GM12875 (cell line): ENCODE data around the gene BIRC7.

ENCODE experiments used
- H3K4me3 ChIP-seq: one replicate; pipeline ENCODE4 v1.5.1; 2011; ENCODE audit warnings: low read depth, low read length, control low read depth
- TF ChIP-seq, protein P1 (sequence below): IDR thresholded peaks from 2 replicates; pipeline ENCODE4 v1.5.1; 2011; ENCODE audit warnings: low read depth, mild to moderate bottlenecking, control low read depth, inconsistent platforms, low read length, moderate library complexity, borderline replicate concordance; ENCODE audit not compliant: insufficient read depth

The BIRC7 gene

DNA sequence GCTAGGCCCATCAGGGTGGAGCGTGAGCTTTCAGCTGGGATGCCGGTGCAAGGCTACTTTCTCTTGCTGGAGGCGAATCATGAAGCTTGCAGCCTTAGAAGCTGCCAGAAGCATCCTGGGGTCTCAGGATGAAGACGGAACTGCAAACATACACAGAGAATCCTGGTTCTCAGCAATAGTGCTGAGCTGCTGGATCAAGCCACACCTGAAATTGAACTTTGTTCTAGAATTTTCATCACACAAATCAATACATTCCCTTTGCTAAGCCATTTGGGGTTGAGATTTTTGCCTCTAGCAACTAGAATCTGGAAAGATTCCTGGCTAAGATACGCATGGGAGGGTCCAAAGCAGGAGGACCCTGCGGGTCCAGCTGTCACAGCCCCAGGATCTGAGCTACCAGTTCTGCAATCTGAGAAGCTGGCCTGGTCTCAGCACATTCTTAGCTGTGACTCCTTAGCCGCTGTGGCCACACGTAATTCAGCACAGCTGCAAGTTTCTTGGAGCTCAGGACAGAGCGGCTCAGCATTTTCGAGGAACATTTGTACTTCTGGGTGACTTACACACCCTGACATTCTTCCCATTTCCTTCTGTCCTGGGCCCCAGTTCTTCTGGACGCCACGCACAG lies 30.3 kb downstream of the BIRC7 start:
- no peak overlapping the region for H3K4me3 ChIP-seq
- TF ChIP-seq, protein P1, sequence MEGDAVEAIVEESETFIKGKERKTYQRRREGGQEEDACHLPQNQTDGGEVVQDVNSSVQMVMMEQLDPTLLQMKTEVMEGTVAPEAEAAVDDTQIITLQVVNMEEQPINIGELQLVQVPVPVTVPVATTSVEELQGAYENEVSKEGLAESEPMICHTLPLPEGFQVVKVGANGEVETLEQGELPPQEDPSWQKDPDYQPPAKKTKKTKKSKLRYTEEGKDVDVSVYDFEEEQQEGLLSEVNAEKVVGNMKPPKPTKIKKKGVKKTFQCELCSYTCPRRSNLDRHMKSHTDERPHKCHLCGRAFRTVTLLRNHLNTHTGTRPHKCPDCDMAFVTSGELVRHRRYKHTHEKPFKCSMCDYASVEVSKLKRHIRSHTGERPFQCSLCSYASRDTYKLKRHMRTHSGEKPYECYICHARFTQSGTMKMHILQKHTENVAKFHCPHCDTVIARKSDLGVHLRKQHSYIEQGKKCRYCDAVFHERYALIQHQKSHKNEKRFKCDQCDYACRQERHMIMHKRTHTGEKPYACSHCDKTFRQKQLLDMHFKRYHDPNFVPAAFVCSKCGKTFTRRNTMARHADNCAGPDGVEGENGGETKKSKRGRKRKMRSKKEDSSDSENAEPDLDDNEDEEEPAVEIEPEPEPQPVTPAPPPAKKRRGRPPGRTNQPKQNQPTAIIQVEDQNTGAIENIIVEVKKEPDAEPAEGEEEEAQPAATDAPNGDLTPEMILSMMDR, result no peak

- H3K4me3 ChIP-seq, result no peak overlapping the region
- TF ChIP-seq, protein P1, result no peak
These were observed 32.0 kb downstream of the BIRC7 start for GRCh38 chr20:63267691-63268090.

DNA sequence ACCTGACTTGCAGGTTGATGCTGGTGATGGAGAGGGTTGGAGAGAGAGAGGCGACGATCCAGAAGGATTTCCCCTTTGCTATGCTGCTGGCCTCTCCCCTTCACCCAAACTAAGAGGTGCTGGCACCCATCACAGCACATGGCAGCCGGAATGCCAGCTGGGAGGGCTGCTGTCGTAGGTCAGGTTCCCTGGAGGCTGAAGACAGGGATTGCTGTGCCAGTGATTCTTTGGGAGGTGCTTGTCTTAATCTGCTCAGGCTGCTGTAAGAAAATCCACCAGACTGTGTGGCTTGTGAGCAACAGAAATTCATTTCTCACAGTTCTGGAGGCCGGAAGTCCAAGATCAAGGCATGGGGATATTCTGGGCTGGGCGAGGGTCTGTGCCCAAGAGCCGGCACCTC lies 32.6 kb downstream of the BIRC7 start:
- no peak overlapping the region for H3K4me3 ChIP-seq

DNA sequence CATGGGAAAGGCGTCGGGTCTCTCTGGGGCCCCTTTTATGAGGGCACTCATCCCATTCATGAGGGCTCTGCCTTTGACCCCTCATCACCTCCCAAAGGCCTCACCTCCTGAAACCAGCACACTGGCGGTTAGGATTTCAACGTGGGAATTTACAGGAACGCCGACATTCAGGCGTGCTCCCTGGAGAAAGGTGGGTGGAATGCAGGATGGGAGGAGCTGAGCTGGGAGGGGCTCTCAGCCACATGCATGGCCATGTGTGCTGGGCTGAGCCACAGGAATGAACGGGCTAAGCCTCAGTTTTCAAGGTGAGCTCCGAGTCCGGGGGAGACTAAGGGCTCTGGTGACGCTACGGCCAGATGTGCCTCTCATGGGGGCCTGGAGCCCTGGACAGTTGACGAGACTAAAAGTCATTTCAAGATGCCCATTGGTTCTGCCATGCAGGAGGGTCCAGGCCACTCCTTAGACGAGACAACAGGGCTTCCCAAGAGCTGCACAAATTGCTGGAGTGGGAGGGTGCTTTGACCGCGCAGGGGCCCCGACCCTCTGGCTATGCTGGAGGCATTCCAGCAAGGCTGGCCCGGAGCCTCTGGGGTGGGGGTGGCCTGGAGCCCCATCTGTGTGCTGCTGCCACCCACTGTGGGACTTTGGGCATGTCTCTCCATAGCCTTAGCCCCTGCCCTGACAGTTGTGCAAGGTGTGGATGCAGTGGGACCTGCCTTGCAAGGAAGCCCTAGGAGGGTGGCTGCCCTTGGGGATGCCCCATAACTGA lies 33.1 kb downstream of the BIRC7 start:
- H3K4me3 ChIP-seq, result no peak overlapping the region
- TF ChIP-seq, protein P1, result no peak

More for the DNA sequence above, 32.6 kb downstream of the BIRC7 start:
- TF ChIP-seq, protein P1, result no peak

DNA sequence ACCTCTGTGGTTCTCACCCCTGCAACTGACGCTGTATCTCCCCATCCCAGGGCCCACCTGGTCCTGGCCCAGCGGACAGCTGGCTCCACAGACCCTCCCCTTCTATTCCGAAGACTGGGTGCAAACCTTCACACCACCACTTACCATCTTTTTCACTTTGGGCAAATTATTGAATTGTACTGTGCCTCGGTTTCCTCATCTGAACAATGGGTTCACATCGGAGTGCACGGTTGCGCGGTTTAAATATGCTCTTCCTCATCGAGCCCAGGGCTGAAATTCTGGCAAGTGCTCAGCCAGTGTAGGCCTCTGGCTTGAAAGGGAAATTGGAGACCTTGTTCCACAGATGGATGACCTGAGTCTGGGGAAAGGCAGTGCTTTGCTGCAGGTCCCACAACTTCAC lies 34.0 kb downstream of the BIRC7 start:
- TF ChIP-seq, protein P1, result no peak
- H3K4me3 ChIP-seq, result no peak overlapping the region

DNA sequence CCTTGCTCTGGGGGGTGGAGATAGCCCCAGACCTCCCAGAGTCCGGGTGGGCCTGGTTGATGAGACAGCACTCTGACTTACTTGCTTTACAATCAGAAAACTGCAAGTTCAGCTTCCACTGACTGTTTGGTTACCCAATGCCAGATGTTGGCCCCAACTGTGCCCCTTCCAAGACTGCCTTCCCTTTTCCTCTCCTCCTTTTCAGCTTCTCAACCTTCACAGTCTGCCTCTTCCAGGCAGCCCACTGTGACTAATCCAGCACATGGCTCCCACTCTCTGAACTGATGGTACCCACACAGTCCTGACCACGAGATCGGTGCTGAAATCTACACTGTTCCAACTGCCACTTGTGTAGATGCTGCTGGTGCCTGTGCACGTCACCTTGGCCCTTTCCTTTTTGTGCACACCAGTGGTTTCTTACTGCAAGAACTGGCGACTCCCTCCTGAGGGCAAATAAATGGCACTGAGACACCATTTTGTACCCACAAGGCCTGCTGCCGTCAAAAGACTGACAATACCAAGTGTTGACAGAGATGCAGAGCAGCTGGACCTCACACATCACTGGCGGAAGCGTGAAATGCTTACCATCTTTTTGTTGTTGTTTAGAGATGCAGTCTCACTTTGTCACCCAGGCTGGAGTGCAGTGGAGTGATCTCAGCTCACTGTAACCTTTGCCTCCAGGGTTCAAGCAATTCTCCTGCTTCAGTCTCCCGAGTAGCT lies 35.1 kb downstream of the BIRC7 start:
- H3K4me3 ChIP-seq, result no peak overlapping the region
- TF ChIP-seq, protein P1, result no peak
